HepG2 (cell line): ENCODE data around the gene INO80B. TPM values are rescaled to one million over a fixed set of nuclear protein-coding genes. Genes with fewer than 3 reads are reported as not detected.
A peak's percentile ranks its signal among the peaks of the same experiment; 100 is the strongest.

Experiments
- AHR ChIP-seq: IDR thresholded peaks from 2 replicates; pipeline ENCODE4 v1.6.1; 2018; ENCODE audit warnings: missing genetic modification reagents, missing compliant biosample characterization
- ARNT ChIP-seq: fragments of 450-650 bp; IDR thresholded peaks from 2 replicates; pipeline ENCODE4 v1.6.1; 2017
- GABPB1 ChIP-seq: IDR thresholded peaks from 2 replicates; pipeline ENCODE4 v1.6.1; 2016; ENCODE audit warnings: mild to moderate bottlenecking, missing genetic modification reagents, moderate library complexity, missing compliant biosample characterization
- GATA4 ChIP-seq: sonication (generic); IDR thresholded peaks from 2 replicates; pipeline ENCODE4 v1.6.1; 2016; ENCODE audit warnings: antibody characterized with exemption, low read depth, borderline replicate concordance
- MXD4 ChIP-seq: IDR thresholded peaks from 2 replicates; pipeline ENCODE4 v1.6.1; 2016; ENCODE audit warnings: mild to moderate bottlenecking, missing biosample characterization, missing genetic modification reagents
- NFATC3 ChIP-seq: sonication (generic); formaldehyde crosslinking; IDR thresholded peaks from 2 replicates; pipeline ENCODE4 v1.5.1; 2020; ENCODE audit warnings: mild to moderate bottlenecking, missing genetic modification reagents
- NFKBIZ ChIP-seq: IDR thresholded peaks from 2 replicates; pipeline ENCODE4 v1.6.1; 2018; ENCODE audit warnings: missing genetic modification reagents, missing compliant biosample characterization
- NR2F1 ChIP-seq, 2 experiments: fragments of 450-650 bp in 1 of 2; formaldehyde crosslinking in 1 of 2; IDR thresholded peaks; 2 replicates each; pipeline versions ENCODE4 v1.5.0 to v1.6.1; 2016 to 2020; ENCODE audit warnings: mild to moderate bottlenecking in 1 of 2, missing compliant biosample characterization in 1 of 2, missing genetic modification reagents in 1 of 2, moderate library complexity in 1 of 2
- ONECUT2 ChIP-seq: sonication (generic); formaldehyde crosslinking; IDR thresholded peaks from 2 replicates; pipeline ENCODE4 v1.4.0; 2020; ENCODE audit warnings: missing genetic modification reagents
- PRPF4 ChIP-seq: fragments of 200-400 bp; formaldehyde crosslinking; IDR thresholded peaks from 2 replicates; pipeline ENCODE4 v1.6.1; 2016; ENCODE audit warnings: low read length, low read depth; ENCODE audit not compliant: poor library complexity, severe bottlenecking
- REL ChIP-seq: sonication (generic); formaldehyde crosslinking; conservative IDR thresholded peaks from 2 replicates; pipeline ENCODE4 v1.8.0; 2022; ENCODE audit warnings: mild to moderate bottlenecking, missing genetic modification reagents, moderate library complexity
- RELA ChIP-seq: sonication (generic); formaldehyde crosslinking; IDR thresholded peaks from 2 replicates; pipeline ENCODE4 v1.4.0; 2020; ENCODE audit warnings: missing genetic modification reagents
- SPEN ChIP-seq: sonication (generic); formaldehyde crosslinking; IDR thresholded peaks from 2 replicates; pipeline ENCODE4 v1.5.1; 2020; ENCODE audit warnings: low read depth, mild to moderate bottlenecking, missing genetic modification reagents
- TGIF2 ChIP-seq: IDR thresholded peaks from 2 replicates; pipeline ENCODE4 v1.6.1; 2016; ENCODE audit warnings: control low read depth, missing compliant biosample characterization
- ZC3H13 ChIP-seq: sonication (generic); formaldehyde crosslinking; IDR thresholded peaks from 2 replicates; pipeline ENCODE4 v1.8.1; 2023; ENCODE audit warnings: mild to moderate bottlenecking, missing genetic modification reagents, moderate library complexity
- ZNF180 ChIP-seq: sonication (generic); formaldehyde crosslinking; IDR thresholded peaks from 2 replicates; pipeline ENCODE4 v1.4.0; 2020; ENCODE audit warnings: low read depth, missing genetic modification reagents, borderline replicate concordance
- ZNF530 ChIP-seq: sonication (generic); formaldehyde crosslinking; IDR thresholded peaks from 2 replicates; pipeline ENCODE4 v1.5.0; 2020; ENCODE audit warnings: low read depth, mild to moderate bottlenecking, missing genetic modification reagents
- ZNF605 ChIP-seq: sonication (generic); formaldehyde crosslinking; IDR thresholded peaks from 2 replicates; pipeline ENCODE4 v1.8.0; 2022; ENCODE audit warnings: mild to moderate bottlenecking, missing genetic modification reagents
- polyA plus RNA-seq, 8 experiments: library from polyadenylated mRNA; depleted of rRNA in 3 of 8; stranded (reverse) in 7 of 8; unstranded in 1 of 8; fragments of >200 nt; fragmentation: Illumina TruSeq in 4 of 8; extraction: Trizol in 4 of 8; gene quantifications; 2 replicates each; pipeline versions ENCODE4 v1.2.1 to v1.2.3, GENCODE V29; 2011 to 2016; ENCODE audit warnings: low read depth in 4 of 8, missing spikeins in 1 of 8, mixed read lengths in 1 of 8; ENCODE audit not compliant: insufficient read depth in 1 of 8
- total RNA-seq, 5 experiments: library from RNA; depleted of rRNA; stranded (reverse); fragments of >200 nt; fragmentation: Illumina TruSeq; extraction: Trizol; gene quantifications; 2 replicates each; pipeline ENCODE4 v1.2.3, GENCODE V29; 2016; ENCODE audit warnings: low read depth in 1 of 5
- TF ChIP-seq, protein P1 (sequence below): sonication (generic); formaldehyde crosslinking; IDR thresholded peaks from one replicate; pipeline ENCODE4 v1.5.1; 2020; ENCODE audit warnings: mild to moderate bottlenecking, missing genetic modification reagents; ENCODE audit errors: not compliant biosample characterization
- TF ChIP-seq, protein P2 (sequence below): sonication (generic); formaldehyde crosslinking; conservative IDR thresholded peaks from 2 replicates; pipeline ENCODE4 v1.4.0; 2020; ENCODE audit warnings: missing genetic modification reagents
- TF ChIP-seq, protein P3 (sequence below): sonication (generic); formaldehyde crosslinking; IDR thresholded peaks from 2 replicates; pipeline ENCODE4 v1.4.0; 2020; ENCODE audit warnings: missing genetic modification reagents

Gene INO80B
- total and polyA plus RNA-seq, 2 of the 13 experiments (the other 11 are each of a cell fraction or from before 2014, with no cell fraction given): 6.2 to 14.5 TPM

DNA sequence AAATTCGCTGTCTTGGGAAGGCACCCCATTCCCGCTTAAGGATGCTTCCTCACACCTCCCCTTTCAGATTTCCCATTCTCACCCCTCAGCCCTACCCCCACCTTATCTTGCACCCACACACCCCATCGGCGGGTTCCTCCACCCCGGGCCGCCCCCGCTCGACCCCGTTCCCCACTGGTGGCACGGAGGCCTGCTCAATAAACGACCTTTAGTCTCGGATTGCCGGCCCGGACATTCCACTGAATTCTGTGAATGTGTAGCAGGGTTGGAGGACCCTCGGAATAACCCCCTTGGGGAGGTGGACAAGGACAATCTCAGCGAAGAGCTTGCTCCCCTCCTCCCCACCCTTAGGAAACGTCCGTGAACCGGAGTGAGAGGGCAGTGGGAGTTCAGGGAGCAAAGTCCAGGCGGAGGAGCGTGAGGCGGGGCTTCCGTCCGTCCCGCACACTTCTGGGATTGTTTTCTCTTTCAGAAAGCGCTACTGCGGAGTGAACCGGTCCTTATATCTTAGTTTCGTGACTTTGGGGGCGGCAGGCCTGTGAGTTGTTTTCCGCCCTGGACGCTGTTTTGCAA is 47.3 kb downstream of the INO80B start (continued):
- TF ChIP-seq PRPF4: no peak
- TF ChIP-seq, protein P1, sequence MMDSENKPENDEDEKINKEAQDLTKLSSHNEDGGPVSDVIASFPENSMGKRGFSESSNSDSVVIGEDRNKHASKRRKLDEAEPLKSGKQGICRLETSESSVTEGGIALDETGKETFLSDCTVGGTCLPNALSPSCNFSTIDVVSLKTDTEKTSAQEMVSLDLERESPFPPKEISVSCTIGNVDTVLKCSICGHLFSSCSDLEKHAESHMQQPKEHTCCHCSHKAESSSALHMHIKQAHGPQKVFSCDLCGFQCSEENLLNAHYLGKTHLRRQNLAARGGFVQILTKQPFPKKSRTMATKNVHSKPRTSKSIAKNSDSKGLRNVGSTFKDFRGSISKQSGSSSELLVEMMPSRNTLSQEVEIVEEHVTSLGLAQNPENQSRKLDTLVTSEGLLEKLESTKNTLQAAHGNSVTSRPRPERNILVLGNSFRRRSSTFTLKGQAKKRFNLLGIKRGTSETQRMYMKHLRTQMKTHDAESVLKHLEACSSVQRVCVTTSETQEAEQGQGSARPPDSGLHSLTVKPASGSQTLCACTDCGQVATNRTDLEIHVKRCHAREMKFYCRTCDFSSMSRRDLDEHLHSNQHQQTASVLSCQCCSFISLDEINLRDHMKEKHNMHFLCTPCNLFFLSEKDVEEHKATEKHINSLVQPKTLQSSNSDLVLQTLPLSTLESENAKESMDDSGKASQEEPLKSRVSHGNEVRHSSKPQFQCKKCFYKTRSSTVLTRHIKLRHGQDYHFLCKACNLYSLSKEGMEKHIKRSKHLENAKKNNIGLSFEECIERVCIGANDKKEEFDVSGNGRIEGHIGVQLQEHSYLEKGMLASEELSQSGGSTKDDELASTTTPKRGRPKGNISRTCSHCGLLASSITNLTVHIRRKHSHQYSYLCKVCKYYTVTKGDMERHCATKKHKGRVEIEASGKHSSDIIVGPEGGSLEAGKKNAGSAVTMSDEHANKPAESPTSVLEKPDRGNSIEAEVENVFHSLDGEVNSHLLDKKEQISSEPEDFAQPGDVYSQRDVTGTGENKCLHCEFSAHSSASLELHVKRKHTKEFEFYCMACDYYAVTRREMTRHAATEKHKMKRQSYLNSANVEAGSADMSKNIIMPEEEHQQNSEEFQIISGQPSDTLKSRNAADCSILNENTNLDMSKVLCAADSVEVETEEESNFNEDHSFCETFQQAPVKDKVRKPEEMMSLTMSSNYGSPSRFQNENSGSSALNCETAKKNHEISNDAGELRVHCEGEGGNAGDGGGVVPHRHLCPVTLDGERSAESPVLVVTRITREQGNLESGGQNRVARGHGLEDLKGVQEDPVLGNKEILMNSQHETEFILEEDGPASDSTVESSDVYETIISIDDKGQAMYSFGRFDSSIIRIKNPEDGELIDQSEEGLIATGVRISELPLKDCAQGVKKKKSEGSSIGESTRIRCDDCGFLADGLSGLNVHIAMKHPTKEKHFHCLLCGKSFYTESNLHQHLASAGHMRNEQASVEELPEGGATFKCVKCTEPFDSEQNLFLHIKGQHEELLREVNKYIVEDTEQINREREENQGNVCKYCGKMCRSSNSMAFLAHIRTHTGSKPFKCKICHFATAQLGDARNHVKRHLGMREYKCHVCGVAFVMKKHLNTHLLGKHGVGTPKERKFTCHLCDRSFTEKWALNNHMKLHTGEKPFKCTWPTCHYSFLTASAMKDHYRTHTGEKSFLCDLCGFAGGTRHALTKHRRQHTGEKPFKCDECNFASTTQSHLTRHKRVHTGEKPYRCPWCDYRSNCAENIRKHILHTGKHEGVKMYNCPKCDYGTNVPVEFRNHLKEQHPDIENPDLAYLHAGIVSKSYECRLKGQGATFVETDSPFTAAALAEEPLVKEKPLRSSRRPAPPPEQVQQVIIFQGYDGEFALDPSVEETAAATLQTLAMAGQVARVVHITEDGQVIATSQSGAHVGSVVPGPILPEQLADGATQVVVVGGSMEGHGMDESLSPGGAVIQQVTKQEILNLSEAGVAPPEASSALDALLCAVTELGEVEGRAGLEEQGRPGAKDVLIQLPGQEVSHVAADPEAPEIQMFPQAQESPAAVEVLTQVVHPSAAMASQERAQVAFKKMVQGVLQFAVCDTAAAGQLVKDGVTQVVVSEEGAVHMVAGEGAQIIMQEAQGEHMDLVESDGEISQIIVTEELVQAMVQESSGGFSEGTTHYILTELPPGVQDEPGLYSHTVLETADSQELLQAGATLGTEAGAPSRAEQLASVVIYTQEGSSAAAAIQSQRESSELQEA (CRISPR knock-in tag): no peak
- TF ChIP-seq RELA (CRISPR knock-in tag): no peak
- no peak for TF ChIP-seq REL (CRISPR knock-in tag)
- no peak for TF ChIP-seq ZNF605 (CRISPR knock-in tag)
- TF ChIP-seq TGIF2 (CRISPR knock-in tag): no peak; the same call in none of the 2 replicates
- TF ChIP-seq NFKBIZ: peak; percentile 69; the same call in 1 of the 2 replicates
- TF ChIP-seq GATA4: peak; percentile 82
- TF ChIP-seq NR2F1 (CRISPR knock-in tag; IDR thresholded peaks at IDR 0.05): peak; percentile 81 to 92
- peak; percentile 49; the same call in 1 of the 2 replicates for TF ChIP-seq AHR (CRISPR knock-in tag)
- TF ChIP-seq, protein P2, sequence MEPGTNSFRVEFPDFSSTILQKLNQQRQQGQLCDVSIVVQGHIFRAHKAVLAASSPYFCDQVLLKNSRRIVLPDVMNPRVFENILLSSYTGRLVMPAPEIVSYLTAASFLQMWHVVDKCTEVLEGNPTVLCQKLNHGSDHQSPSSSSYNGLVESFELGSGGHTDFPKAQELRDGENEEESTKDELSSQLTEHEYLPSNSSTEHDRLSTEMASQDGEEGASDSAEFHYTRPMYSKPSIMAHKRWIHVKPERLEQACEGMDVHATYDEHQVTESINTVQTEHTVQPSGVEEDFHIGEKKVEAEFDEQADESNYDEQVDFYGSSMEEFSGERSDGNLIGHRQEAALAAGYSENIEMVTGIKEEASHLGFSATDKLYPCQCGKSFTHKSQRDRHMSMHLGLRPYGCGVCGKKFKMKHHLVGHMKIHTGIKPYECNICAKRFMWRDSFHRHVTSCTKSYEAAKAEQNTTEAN (CRISPR knock-in tag): peak; percentile 65
- no peak for TF ChIP-seq NFATC3
- no peak for TF ChIP-seq ZNF180 (CRISPR knock-in tag)
- TF ChIP-seq GABPB1 (CRISPR knock-in tag): no peak; the same call in 1 of the 2 replicates
- TF ChIP-seq, protein P3, sequence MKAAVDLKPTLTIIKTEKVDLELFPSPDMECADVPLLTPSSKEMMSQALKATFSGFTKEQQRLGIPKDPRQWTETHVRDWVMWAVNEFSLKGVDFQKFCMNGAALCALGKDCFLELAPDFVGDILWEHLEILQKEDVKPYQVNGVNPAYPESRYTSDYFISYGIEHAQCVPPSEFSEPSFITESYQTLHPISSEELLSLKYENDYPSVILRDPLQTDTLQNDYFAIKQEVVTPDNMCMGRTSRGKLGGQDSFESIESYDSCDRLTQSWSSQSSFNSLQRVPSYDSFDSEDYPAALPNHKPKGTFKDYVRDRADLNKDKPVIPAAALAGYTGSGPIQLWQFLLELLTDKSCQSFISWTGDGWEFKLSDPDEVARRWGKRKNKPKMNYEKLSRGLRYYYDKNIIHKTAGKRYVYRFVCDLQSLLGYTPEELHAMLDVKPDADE (CRISPR knock-in tag): no peak; the same call in 1 of the 2 replicates
- TF ChIP-seq ZC3H13 (CRISPR knock-in tag): peak; percentile 81; the same call in 1 of the 2 replicates
- no peak; the same call in 1 of the 2 replicates for TF ChIP-seq ONECUT2
- peak; percentile 77; the same call in 1 of the 2 replicates for TF ChIP-seq SPEN (CRISPR knock-in tag)
- TF ChIP-seq ARNT: no peak
- TF ChIP-seq MXD4 (CRISPR knock-in tag): no peak; the same call in 1 of the 2 replicates
- TF ChIP-seq ZNF530: no peak
